ENCODE measurements around the gene KRTAP1-4.
"Not testable (repeated sequence)": the region's sequence is repeated elsewhere in the genome, so short reads cannot be mapped to it uniquely, and the experiment has no call there.

The KRTAP1-4 gene

GRCh38 chr17:41029633-41030245 lies at the start of gene KRTAP1-4:
TSS of gene KRTAP1-4 (minus strand) at chr17:41030195. CDS start at chr17:41030078, 117 bp downstream.
- no peak for FAIRE-seq

GRCh38 chr17:41076788-41077187 lies 46.8 kb upstream of the KRTAP1-4 start:
- FAIRE-seq: no peak

- FAIRE-seq: no peak
These were observed 43.7 kb upstream of the KRTAP1-4 start for GRCh38 chr17:41073676-41074075.

GRCh38 chr17:41071606-41072360 lies 41.8 kb upstream of the KRTAP1-4 start:
- FAIRE-seq: no peak

- no peak for FAIRE-seq
These were observed 39.0 kb upstream of the KRTAP1-4 start for GRCh38 chr17:41069031-41069430.

- FAIRE-seq: no peak
These were observed 37.3 kb upstream of the KRTAP1-4 start for GRCh38 chr17:41067281-41067680.

GRCh38 chr17:41065829-41066624 lies 36.0 kb upstream of the KRTAP1-4 start, which contains the start of gene KRTAP2-4:
TSS of gene KRTAP2-4 (minus strand) at chr17:41065879. CDS start at chr17:41065845, 34 bp downstream.
- FAIRE-seq: no peak

GRCh38 chr17:41065016-41065689 lies 35.2 kb upstream of the KRTAP1-4 start:
- FAIRE-seq: not testable (repeated sequence)

GRCh38 chr17:41064301-41064700 lies 34.3 kb upstream of the KRTAP1-4 start:
- FAIRE-seq: no peak

- no peak for FAIRE-seq
These were observed 33.5 kb upstream of the KRTAP1-4 start for GRCh38 chr17:41063449-41063848.

- peak; percentile 87 for FAIRE-seq
These were observed 32.0 kb upstream of the KRTAP1-4 start for GRCh38 chr17:41061964-41062363.

GRCh38 chr17:41060052-41060604 lies 30.1 kb upstream of the KRTAP1-4 start, which contains the start of gene KRTAP2-3:
TSS of gene KRTAP2-3 (minus strand) at chr17:41060114. CDS start at chr17:41060050, 64 bp downstream.
- FAIRE-seq: peak; percentile 82

GRCh38 chr17:41059276-41060051 lies 29.5 kb upstream of the KRTAP1-4 start:
- not testable (repeated sequence) for FAIRE-seq

- no peak for FAIRE-seq
These were observed 28.7 kb upstream of the KRTAP1-4 start for GRCh38 chr17:41058741-41059140.

- FAIRE-seq: no peak
These were observed 27.6 kb upstream of the KRTAP1-4 start for GRCh38 chr17:41057547-41057946.

GRCh38 chr17:41055130-41055529 lies 25.1 kb upstream of the KRTAP1-4 start, which contains the start of gene KRTAP2-2:
TSS of gene KRTAP2-2 (minus strand) at chr17:41055230. CDS start at chr17:41055211, 19 bp downstream.
- FAIRE-seq: not testable (repeated sequence)

- FAIRE-seq: not testable (repeated sequence)
These were observed 24.6 kb upstream of the KRTAP1-4 start for GRCh38 chr17:41054556-41054955.

- FAIRE-seq: no peak
These were observed 24.0 kb upstream of the KRTAP1-4 start for GRCh38 chr17:41054025-41054424.

GRCh38 chr17:41052566-41052965 lies 22.6 kb upstream of the KRTAP1-4 start:
- no peak for FAIRE-seq

GRCh38 chr17:41049110-41049509 lies 19.1 kb upstream of the KRTAP1-4 start:
- FAIRE-seq: peak; percentile 23

- FAIRE-seq: peak; percentile 85
These were observed 18.4 kb upstream of the KRTAP1-4 start for GRCh38 chr17:41048441-41048840.

Data from G401.6 (cell line).